Osteocyte (in vitro differentiated cells): ENCODE results near the gene ABI3BP. TPM values are rescaled to one million over a fixed set of nuclear protein-coding genes. Genes with fewer than 3 reads are reported as not detected.

ENCODE experiments used
- DNase-seq: peaks from one replicate; pipeline ENCODE4 v3.0.0; 2021; ENCODE audit warnings: mixed read lengths; ENCODE audit not compliant: unreplicated experiment; ENCODE audit errors: extremely low spot score
- H3K27ac Mint-ChIP-seq: one replicate; pipeline ENCODE4 v1.8.0; 2021; ENCODE audit warnings: mild to moderate bottlenecking, mixed read lengths; ENCODE audit not compliant: unreplicated experiment
- H3K27me3 Mint-ChIP-seq: one replicate; pipeline ENCODE4 v1.8.0; 2021; ENCODE audit warnings: mixed read lengths; ENCODE audit not compliant: unreplicated experiment
- H3K36me3 Mint-ChIP-seq: one replicate; pipeline ENCODE4 v1.8.0; 2021; ENCODE audit warnings: mixed read lengths; ENCODE audit not compliant: unreplicated experiment
- H3K4me1 Mint-ChIP-seq: one replicate; pipeline ENCODE4 v1.8.0; 2021; ENCODE audit warnings: mixed read lengths; ENCODE audit not compliant: unreplicated experiment
- H3K4me3 Mint-ChIP-seq: one replicate; pipeline ENCODE4 v1.8.0; 2021; ENCODE audit warnings: mild to moderate bottlenecking, moderate library complexity, mixed read lengths; ENCODE audit not compliant: unreplicated experiment
- H3K9me3 Mint-ChIP-seq: one replicate; pipeline ENCODE4 v1.8.0; 2021; ENCODE audit warnings: mixed read lengths; ENCODE audit not compliant: unreplicated experiment
- total RNA-seq: library from RNA; stranded (reverse); gene quantifications from 2 replicates; pipeline ENCODE4 v1.2.1, GENCODE V29; 2021
- TF ChIP-seq, protein P1 (sequence below): fragments of 200-600 bp; sonication (generic); IDR thresholded peaks from 2 replicates; pipeline ENCODE4 v1.5.0; 2021; ENCODE audit warnings: antibody characterized with exemption, mild to moderate bottlenecking, moderate library complexity

The ABI3BP gene
- total RNA-seq, 1 donor from 2014 or later = 157 TPM

DNA sequence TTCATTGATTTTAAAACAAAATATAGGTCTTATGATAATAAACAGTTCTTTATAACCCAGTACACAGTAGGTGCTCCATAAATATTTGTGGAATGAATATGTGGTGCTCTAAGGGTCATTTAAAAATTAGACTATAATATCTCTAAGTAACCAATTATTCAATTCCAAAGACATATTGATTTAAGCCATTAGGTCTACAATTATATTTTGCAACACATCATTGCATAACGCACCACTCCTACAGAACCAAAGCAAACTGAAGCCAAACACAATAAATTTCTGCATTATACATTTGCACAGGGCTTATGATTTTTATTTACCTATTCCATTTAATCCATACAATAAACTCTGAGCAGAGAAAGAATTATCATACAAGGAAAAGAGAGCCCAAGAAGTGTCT, 104.3 kb downstream of the ABI3BP start:
- Mint-ChIP-seq H3K27ac (no peak overlapping the region), H3K4me1 (peaks cover 2% of the 10 kb centered on the region), H3K4me3 (no peak overlapping the region), H3K9me3 (no peaks in the 10 kb centered on the region), H3K36me3 (peaks cover 9% of the 10 kb centered on the region), H3K27me3 (no peaks in the 10 kb centered on the region)
- DNase-seq = no peak
- TF ChIP-seq, protein P1, sequence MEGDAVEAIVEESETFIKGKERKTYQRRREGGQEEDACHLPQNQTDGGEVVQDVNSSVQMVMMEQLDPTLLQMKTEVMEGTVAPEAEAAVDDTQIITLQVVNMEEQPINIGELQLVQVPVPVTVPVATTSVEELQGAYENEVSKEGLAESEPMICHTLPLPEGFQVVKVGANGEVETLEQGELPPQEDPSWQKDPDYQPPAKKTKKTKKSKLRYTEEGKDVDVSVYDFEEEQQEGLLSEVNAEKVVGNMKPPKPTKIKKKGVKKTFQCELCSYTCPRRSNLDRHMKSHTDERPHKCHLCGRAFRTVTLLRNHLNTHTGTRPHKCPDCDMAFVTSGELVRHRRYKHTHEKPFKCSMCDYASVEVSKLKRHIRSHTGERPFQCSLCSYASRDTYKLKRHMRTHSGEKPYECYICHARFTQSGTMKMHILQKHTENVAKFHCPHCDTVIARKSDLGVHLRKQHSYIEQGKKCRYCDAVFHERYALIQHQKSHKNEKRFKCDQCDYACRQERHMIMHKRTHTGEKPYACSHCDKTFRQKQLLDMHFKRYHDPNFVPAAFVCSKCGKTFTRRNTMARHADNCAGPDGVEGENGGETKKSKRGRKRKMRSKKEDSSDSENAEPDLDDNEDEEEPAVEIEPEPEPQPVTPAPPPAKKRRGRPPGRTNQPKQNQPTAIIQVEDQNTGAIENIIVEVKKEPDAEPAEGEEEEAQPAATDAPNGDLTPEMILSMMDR = no peak

DNA sequence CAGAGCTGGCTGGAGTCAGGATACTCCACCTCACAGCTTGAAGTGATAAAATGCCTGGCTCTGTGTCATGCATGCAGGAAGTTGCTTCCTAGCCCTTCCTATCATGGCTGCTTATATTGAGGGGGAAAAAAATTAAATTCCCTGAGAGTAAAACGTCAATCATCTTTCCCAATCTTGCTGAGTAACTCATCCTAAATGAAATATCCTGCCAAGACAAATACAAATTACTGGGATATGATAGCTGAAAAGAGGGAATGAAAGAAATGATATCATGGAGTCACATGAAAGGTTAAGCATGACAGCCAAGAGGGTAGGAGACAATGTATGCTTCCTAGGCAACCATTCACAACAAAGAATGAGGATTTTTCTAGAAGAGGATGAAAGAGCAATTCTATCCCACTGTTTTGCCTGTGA, 110.6 kb downstream of the ABI3BP start:
- H3K27ac Mint-ChIP-seq = peak overlapping the region; percentile 86
- TF ChIP-seq, protein P1 = no peak
- peaks cover 2% of the 10 kb centered on the region for H3K36me3 Mint-ChIP-seq
- no peaks in the 10 kb centered on the region for H3K9me3 Mint-ChIP-seq
- H3K27me3 Mint-ChIP-seq = no peaks in the 10 kb centered on the region
- H3K4me1 Mint-ChIP-seq = peaks cover 32% of the 10 kb centered on the region
- DNase-seq = no peak
- no peak overlapping the region for H3K4me3 Mint-ChIP-seq

DNA sequence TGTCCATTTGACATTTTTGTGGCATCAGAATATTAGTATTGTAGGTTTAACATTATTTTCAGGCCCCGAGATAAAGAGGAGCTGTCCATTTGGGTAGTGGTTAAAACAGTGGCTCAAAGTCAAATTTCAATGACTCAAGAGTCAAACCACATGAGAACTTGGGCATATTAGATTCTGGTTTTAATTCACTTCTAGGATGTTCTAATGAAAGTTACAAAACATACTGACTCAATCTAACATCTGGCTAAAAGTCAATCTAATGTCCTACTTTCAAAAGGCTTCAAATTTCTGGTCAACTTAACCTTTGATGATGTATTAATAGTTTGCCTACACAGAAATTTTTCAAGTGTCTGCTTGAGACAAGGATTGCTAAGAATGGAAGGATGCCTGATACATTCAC, 112.4 kb downstream of the ABI3BP start:
- no peak for DNase-seq
- no peaks in the 10 kb centered on the region for H3K27me3 Mint-ChIP-seq
- TF ChIP-seq, protein P1 = no peak

DNA sequence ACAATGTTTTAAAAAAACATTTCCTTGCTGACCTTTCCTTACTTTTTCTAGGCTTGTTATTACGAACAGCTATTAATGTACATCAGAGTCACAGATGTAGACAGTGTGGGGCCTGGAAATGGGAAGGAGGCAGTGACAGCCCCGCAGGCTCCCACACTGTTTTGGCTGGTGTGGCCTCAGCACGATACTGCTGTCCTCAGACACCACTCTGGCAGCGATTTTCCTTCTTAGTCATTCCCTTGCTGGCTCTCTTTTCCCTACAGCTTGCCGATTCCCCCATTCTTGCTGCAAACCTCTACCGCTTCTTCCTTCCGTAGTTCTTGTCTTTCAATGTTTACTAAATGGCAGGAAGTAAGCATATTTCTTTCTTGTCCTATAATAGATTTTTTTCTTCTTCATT, 113.1 kb downstream of the ABI3BP start:
- no peak for DNase-seq
- Mint-ChIP-seq H3K4me1 (peaks cover 41% of the 10 kb centered on the region), H3K4me3 (no peak overlapping the region), H3K27me3 (no peaks in the 10 kb centered on the region), H3K27ac (peak overlapping the region; percentile 11), H3K9me3 (no peaks in the 10 kb centered on the region), H3K36me3 (peaks cover 3% of the 10 kb centered on the region)
- TF ChIP-seq, protein P1 = no peak

More for the DNA sequence above, 112.4 kb downstream of the ABI3BP start:
- H3K4me1 Mint-ChIP-seq = peaks cover 33% of the 10 kb centered on the region
- H3K9me3 Mint-ChIP-seq = no peaks in the 10 kb centered on the region
- H3K36me3 Mint-ChIP-seq = peaks cover 3% of the 10 kb centered on the region
- no peak overlapping the region for H3K27ac Mint-ChIP-seq
- H3K4me3 Mint-ChIP-seq = no peak overlapping the region

DNA sequence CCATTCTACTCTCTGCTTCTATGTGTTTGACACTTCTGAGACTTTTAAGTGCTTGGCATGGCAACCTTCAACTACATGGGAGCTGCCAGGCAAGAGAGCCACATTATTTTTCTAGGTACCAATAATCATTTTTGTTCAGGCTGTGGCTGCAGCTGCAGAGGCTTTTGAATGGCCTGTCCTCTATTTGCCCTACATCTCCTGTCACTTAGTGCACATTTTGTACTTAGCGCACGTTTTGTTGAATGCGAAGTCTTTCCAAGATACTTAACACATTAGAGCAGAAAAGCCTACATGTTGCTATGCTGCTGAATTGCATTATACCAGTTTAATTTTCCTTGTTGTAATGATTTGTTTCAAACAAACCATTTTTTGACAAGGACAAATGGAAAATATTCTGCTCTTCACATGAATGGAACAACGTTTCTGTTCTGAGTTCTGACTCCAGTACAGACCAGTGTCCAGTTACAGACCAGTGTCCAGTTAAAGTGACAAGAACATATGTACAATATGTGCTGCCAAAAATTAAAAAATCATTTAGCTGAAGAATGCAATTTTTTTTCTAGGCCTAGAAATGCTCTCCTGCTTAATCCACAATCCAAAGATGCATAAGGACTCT, 113.9 kb downstream of the ABI3BP start:
- H3K4me3 Mint-ChIP-seq = no peak overlapping the region
- peaks cover 3% of the 10 kb centered on the region for H3K36me3 Mint-ChIP-seq
- H3K4me1 Mint-ChIP-seq = peaks cover 42% of the 10 kb centered on the region

More for the DNA sequence above, 113.9 kb downstream of the ABI3BP start:
- H3K9me3 Mint-ChIP-seq = no peaks in the 10 kb centered on the region
- TF ChIP-seq, protein P1 = no peak
- no peak for DNase-seq
- no peaks in the 10 kb centered on the region for H3K27me3 Mint-ChIP-seq
- no peak overlapping the region for H3K27ac Mint-ChIP-seq
